ENCODE measurements around the gene E2F1. TPM values are rescaled to one million over a fixed set of nuclear protein-coding genes. Genes with fewer than 3 reads are reported as not detected.

E2F1 gene
- total RNA-seq, 3 donors from 2014 or later, result 0.33 to 2.2 (median 0.88) TPM

DNA sequence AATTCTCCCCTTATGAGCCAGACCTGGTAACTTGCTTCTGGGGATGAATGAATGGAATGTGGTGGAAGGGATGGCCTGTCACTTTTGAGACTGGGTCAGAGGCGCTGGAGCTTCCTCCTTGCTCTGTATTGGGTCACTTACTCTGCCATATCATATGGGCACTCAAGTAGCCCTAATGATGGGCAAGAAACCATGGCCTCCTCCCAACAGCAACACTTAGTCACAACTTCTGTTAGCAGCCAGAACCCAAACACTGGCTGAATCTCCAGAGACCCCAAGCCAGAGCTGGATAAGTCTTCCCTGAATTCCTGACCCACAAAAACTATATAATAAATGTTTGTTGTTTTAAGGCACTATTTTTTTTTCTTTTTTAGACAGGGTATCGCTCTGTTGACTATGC, 5.5 kb downstream of the E2F1 start:
- no peak for TF ChIP-seq POLR2A (IDR thresholded peaks at IDR 0.05)
- no peak for TF ChIP-seq POLR2AphosphoS5 (IDR thresholded peaks at IDR 0.05)
- TF ChIP-seq, protein P1, sequence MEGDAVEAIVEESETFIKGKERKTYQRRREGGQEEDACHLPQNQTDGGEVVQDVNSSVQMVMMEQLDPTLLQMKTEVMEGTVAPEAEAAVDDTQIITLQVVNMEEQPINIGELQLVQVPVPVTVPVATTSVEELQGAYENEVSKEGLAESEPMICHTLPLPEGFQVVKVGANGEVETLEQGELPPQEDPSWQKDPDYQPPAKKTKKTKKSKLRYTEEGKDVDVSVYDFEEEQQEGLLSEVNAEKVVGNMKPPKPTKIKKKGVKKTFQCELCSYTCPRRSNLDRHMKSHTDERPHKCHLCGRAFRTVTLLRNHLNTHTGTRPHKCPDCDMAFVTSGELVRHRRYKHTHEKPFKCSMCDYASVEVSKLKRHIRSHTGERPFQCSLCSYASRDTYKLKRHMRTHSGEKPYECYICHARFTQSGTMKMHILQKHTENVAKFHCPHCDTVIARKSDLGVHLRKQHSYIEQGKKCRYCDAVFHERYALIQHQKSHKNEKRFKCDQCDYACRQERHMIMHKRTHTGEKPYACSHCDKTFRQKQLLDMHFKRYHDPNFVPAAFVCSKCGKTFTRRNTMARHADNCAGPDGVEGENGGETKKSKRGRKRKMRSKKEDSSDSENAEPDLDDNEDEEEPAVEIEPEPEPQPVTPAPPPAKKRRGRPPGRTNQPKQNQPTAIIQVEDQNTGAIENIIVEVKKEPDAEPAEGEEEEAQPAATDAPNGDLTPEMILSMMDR (IDR thresholded peaks at IDR 0.05), result no peak
- Histone ChIP-seq H3K9me3 (no peaks in the 10 kb centered on the region), H3K27me3 (no peaks in the 10 kb centered on the region), H3K4me1 (peaks cover 4 to 7% of the 10 kb centered on the region in 2 donors), H3K4me3 (no peak overlapping the region), H3K36me3 (no peaks in the 10 kb centered on the region), H3K27ac (no peak overlapping the region)
- DNase-seq (ENCODE audit: low spot score in 2 of 2), result no peak
- intact Hi-C loops (cut with DNase I; ENCODE audit: low total_unique reads), result no loop called here

DNA sequence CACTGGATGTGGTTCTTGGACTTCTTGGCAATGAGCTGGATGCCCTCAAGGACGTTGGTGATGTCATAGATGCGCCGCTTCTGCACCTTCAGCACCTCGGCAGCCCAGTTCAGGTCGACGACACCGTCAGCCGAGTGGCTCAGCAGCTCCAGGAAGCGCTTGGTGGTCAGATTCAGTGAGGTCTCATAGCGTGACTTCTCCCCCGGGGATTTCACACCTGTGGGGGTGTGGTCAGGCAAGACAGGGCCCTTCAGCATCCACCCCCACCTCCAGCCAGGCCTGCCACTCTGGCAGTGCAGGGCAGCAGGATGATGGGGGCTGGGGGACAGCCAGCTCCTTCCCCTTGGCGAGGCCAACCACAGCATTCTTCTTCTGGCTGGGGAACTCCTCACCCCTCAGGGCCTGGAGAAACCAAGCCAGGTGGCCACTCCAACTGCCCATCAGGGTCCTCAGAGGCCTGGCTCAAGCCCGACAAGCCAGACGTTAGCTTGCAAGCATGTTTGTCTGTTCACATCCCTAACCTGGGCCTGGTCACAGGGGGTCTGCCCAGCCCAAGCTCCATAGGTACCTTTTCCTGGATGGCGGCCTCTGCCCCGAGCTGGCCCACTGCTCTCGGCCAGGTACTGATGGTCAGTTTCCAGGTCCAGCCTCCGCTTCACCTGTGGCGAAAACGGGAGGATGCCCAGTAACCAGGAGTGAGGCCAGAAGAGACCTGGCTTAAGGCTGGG, 6.3 kb downstream of the E2F1 start:
- TF ChIP-seq, protein P1 (IDR thresholded peaks at IDR 0.05), result no peak
- TF ChIP-seq POLR2A (IDR thresholded peaks at IDR 0.05) (no peak), POLR2AphosphoS5 (IDR thresholded peaks at IDR 0.05) (no peak)
- Histone ChIP-seq H3K4me3 (no peak overlapping the region), H3K36me3 (no peaks in the 10 kb centered on the region), H3K4me1 (no peaks in the 10 kb centered on the region), H3K27ac (no peak overlapping the region), H3K9me3 (no peaks in the 10 kb centered on the region), H3K27me3 (no peaks in the 10 kb centered on the region)
- no peak for DNase-seq (ENCODE audit: low spot score in 2 of 2)
- intact Hi-C loops (cut with DNase I; ENCODE audit: low total_unique reads), result no loop called here

DNA sequence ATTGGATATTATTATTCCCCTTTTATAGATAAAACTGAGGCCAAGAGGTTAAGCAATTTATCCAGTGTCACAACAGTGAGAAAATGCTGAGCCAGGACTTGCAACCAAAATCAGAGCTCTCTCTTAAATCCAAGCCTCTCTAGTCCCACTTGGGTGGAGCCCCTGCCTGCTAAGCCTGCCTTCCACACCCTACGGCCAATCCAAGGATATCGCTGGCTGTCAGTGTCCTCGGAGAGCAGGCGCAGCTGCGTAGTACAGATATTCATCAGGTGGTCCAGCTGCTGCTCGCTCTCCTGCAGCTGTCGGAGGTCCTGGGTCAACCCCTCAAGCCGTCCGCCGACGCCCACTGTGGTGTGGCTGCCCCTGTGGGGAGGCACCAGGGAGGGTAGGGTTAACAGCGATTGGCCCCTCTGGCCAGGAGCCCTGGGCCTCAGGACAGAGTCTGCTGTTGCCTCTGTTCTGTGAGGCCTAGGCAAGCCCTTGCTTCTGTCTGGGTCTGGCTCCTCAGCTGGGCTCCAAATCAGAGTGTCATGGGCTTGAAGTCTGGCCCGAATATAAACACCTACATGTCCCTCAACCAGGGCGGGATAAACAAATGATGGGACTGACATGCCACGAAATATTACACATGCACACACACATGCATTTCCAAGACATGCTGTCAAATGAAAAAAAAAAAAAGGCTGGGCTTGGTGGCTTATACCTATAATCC, 8.0 kb downstream of the E2F1 start:
- H3K36me3 ChIP-seq, result no peaks in the 10 kb centered on the region
- TF ChIP-seq, protein P1 (IDR thresholded peaks at IDR 0.05), result no peak
- no peak for TF ChIP-seq POLR2AphosphoS5 (IDR thresholded peaks at IDR 0.05)
- no peak for TF ChIP-seq POLR2A (IDR thresholded peaks at IDR 0.05)
- no peaks in the 10 kb centered on the region for H3K9me3 ChIP-seq
- no peaks in the 10 kb centered on the region for H3K27me3 ChIP-seq
- intact Hi-C loops (cut with DNase I; ENCODE audit: low total_unique reads), result no loop called here
- no peak for DNase-seq (ENCODE audit: low spot score in 2 of 2)
- peaks cover 0 to 4% of the 10 kb centered on the region in 2 donors for H3K4me1 ChIP-seq
- H3K4me3 ChIP-seq, result no peak overlapping the region
- H3K27ac ChIP-seq, result peak overlapping the region in 1 of 2 donors; percentile 32

DNA sequence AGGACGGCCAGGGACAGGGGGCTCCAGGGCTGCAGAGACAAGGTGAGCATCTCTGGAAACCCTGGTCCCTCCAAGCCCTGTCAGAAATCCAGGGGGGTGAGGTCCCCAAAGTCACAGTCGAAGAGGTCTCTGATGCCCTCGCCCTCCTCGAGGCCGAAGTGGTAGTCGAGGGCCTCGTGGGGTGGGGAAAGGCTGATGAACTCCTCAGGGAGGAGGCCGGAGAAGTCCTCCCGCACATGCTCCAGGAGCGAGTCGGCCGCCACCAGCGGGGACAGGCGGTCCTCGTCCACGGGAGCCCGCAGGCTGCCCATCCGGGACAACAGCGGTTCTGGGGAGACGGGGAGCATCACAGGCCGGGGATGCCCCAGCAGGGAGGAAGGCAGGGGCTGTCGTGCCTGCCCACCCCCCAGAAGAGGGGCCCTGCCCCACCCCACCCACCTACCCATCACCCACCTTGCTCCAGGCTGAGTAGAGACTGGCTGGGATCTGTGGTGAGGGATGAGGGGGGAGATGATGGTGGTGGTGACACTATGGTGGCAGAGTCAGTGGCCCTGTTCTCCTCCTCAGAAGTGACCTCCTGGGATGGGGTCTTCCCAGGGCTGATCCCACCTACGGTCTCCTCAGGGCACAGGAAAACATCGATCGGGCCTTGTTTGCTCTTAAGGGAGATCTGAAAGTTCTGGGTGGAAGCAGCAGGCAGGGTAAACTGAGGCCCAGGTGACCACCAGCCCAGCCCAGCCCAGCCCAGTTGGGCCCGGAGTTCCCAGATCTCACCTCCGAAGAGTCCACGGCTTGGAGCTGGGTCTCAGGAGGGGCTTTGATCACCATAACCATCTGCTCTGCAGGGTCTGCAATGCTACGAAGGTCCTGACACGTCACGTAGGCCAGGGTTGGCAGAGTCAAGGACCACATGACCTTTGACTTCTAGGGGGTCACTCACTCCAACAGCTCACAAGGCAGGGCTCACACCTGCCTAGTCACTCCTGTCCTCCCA, 9.2 kb downstream of the E2F1 start:
- H3K27me3 ChIP-seq, result no peaks in the 10 kb centered on the region
- peak overlapping the region; percentile 70 to 84 for H3K27ac ChIP-seq
- no peak for DNase-seq (ENCODE audit: low spot score in 2 of 2)
- no peaks in the 10 kb centered on the region for H3K36me3 ChIP-seq
- intact Hi-C loops (cut with DNase I; ENCODE audit: low total_unique reads), result no loop called here
- TF ChIP-seq POLR2AphosphoS5 (IDR thresholded peaks at IDR 0.05) (no peak), POLR2A (IDR thresholded peaks at IDR 0.05) (no peak)
- TF ChIP-seq, protein P1 (IDR thresholded peaks at IDR 0.05), result no peak
- no peak overlapping the region for H3K4me3 ChIP-seq
- H3K4me1 ChIP-seq, result peaks cover 0 to 4% of the 10 kb centered on the region in 2 donors
- no peaks in the 10 kb centered on the region for H3K9me3 ChIP-seq
